ENCODE results near the gene TAF1C.

The TAF1C gene

DNA sequence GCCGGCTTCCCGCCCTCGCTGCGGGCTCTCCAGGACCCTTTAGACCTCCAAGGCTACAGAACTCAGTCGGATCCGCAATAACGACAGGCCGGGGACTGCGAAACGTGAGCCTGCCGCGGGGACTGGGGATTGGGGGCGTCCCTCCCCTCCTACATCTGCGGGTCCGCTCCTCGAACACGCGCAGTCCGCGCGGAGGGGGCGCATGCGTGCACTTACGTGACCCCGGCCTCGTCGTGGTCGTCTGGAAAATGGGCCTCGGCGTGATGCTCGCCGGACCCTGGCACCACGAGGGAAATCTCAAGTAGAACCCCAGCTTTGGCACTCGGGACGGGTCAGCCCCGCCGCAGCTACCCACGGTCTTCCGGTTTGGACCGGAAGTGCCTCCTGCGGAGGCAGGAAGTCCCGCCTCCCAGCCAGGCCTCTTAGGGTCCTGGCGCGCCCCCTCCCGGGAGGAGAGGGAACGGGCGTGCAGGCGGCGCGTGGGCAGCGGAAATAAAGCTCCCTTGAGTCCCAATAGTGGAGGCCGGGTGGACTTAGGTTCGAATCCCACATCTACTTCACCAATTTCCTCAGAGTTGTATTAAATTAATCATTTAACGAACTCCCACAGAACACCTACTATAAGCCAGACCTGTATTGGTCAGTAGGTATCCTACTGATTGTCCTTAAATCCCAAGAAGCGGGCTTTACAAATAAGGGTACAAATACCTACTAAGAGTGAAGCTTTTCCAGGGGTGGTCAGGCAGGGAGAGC, at the start of gene TAF1C:
Gene TAF1C, minus strand, starts transcription at position 373 of the 753 bp plus-strand sequence. CDS start 2,069 bp downstream, outside the sequence.
- in situ Hi-C loops (cut with HindIII; ENCODE audit: low pct_ligation_motif_present, low sequenced_read_pairs): no loop called here
- H3K27me3 ChIP-seq (replicated peaks): no peaks in the 10 kb centered on the region

GRCh38 chr16:84234321-84235241, 47.7 kb upstream of the TAF1C start:
- Histone ChIP-seq H3K36me3 (replicated peaks) (no peaks in the 10 kb centered on the region), H3K4me3 (ENCODE audit: low read depth, low read length) (no peak overlapping the region), H3K27me3 (replicated peaks) (peaks cover 1% of the 10 kb centered on the region), H3K27ac (no peak overlapping the region)
- in situ Hi-C loops (cut with HindIII; ENCODE audit: low pct_ligation_motif_present, low sequenced_read_pairs): no loop called here
- no peak for DNase-seq
- TF ChIP-seq, protein P1, sequence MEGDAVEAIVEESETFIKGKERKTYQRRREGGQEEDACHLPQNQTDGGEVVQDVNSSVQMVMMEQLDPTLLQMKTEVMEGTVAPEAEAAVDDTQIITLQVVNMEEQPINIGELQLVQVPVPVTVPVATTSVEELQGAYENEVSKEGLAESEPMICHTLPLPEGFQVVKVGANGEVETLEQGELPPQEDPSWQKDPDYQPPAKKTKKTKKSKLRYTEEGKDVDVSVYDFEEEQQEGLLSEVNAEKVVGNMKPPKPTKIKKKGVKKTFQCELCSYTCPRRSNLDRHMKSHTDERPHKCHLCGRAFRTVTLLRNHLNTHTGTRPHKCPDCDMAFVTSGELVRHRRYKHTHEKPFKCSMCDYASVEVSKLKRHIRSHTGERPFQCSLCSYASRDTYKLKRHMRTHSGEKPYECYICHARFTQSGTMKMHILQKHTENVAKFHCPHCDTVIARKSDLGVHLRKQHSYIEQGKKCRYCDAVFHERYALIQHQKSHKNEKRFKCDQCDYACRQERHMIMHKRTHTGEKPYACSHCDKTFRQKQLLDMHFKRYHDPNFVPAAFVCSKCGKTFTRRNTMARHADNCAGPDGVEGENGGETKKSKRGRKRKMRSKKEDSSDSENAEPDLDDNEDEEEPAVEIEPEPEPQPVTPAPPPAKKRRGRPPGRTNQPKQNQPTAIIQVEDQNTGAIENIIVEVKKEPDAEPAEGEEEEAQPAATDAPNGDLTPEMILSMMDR (IDR thresholded peaks at IDR 0.05; ENCODE audit: low read depth, low read length, missing control alignments): no peak

More for the DNA sequence above, at the start of gene TAF1C:
- Histone ChIP-seq H3K36me3 (replicated peaks) (peaks cover 20% of the 10 kb centered on the region), H3K27ac (peak within 1 kb of the TSS; percentile 10), H3K4me3 (ENCODE audit: low read depth, low read length) (peak within 1 kb of the TSS; percentile 98)
- TF ChIP-seq, protein P1 (IDR thresholded peaks at IDR 0.05; ENCODE audit: low read depth, low read length, missing control alignments): peak; percentile 95
- DNase-seq: peak; percentile 89

- Histone ChIP-seq H3K4me3 (ENCODE audit: low read depth, low read length) (no peak overlapping the region), H3K27ac (no peak overlapping the region), H3K27me3 (replicated peaks) (peaks cover 1% of the 10 kb centered on the region), H3K36me3 (replicated peaks) (no peaks in the 10 kb centered on the region)
- TF ChIP-seq, protein P1 (IDR thresholded peaks at IDR 0.05; ENCODE audit: low read depth, low read length, missing control alignments): no peak
- in situ Hi-C loops (cut with HindIII; ENCODE audit: low pct_ligation_motif_present, low sequenced_read_pairs): no loop called here
- no peak for DNase-seq
These were observed 46.9 kb upstream of the TAF1C start for GRCh38 chr16:84233748-84234147.

DNA sequence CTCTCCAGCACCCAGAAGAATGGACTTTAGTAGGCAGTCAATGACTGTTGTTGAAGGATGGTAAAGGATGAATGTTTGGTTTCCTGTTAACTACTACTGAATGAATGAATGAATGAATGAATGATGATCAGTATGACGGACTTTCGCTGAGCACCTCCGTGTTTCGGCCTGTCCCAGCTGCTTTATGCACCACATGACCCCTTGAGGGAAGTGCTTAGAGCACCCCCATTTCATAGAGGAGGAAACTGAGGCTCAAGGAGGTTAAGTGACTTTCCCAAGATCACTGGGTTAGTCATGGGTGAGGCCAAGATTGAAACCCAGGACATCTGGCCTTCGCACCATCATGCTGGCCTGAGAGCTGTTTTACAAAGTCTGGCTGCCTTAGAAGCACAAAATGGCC, 46.1 kb upstream of the TAF1C start:
- Histone ChIP-seq H3K27me3 (replicated peaks) (peaks cover 1% of the 10 kb centered on the region), H3K36me3 (replicated peaks) (no peaks in the 10 kb centered on the region), H3K27ac (no peak overlapping the region), H3K4me3 (ENCODE audit: low read depth, low read length) (no peak overlapping the region)
- no peak for DNase-seq
- in situ Hi-C loops (cut with HindIII; ENCODE audit: low pct_ligation_motif_present, low sequenced_read_pairs): no loop called here
- TF ChIP-seq, protein P1 (IDR thresholded peaks at IDR 0.05; ENCODE audit: low read depth, low read length, missing control alignments): no peak

DNA sequence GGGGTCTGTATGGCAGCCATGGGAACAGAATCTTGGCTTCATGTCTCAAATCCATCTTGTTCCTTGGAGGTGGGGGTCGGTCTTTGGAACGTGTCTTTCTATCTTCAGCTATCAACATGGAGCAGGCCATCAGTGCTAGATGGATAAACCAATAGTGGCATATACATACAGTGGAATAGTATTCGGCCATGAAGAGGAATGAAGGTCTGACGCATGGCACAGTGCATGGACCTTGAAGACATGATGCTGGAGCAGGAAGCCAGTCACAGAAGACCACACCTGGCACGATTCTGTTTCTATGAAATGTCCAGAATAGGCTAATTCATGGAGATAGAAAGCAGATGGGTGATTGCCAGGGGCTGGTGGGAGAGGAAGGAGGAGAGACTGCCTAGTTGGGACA, 45.2 kb upstream of the TAF1C start:
- Histone ChIP-seq H3K4me3 (ENCODE audit: low read depth, low read length) (no peak overlapping the region), H3K27me3 (replicated peaks) (peaks cover 1% of the 10 kb centered on the region), H3K36me3 (replicated peaks) (no peaks in the 10 kb centered on the region), H3K27ac (no peak overlapping the region)
- in situ Hi-C loops (cut with HindIII; ENCODE audit: low pct_ligation_motif_present, low sequenced_read_pairs): no loop called here
- TF ChIP-seq, protein P1 (IDR thresholded peaks at IDR 0.05; ENCODE audit: low read depth, low read length, missing control alignments): no peak
- DNase-seq: no peak

Data from brain microvascular endothelial cell (primary cell).